Mesothelial cell of epicardium (in vitro differentiated cells): ENCODE data around the gene ADAMTS16. TPM values are rescaled to one million over a fixed set of nuclear protein-coding genes. Genes with fewer than 3 reads are reported as not detected.

Experiments used
- DNase-seq, 2 experiments: peaks; one replicate each; pipeline ENCODE4 v3.0.0; 2021; ENCODE audit warnings: low spot score in 2 of 2; ENCODE audit not compliant: unreplicated experiment in 2 of 2
- H3K27ac Mint-ChIP-seq: 2 replicates; pipeline ENCODE4 v1.8.0; 2021; ENCODE audit warnings: mixed read lengths
- H3K27me3 Mint-ChIP-seq: 2 replicates; pipeline ENCODE4 v1.8.0; 2021; ENCODE audit warnings: low read depth, mixed read lengths
- H3K36me3 Mint-ChIP-seq: 2 replicates; pipeline ENCODE4 v1.8.0; 2021; ENCODE audit warnings: mixed read lengths
- H3K4me1 Mint-ChIP-seq: 2 replicates; pipeline ENCODE4 v1.8.0; 2021; ENCODE audit warnings: mixed read lengths
- H3K4me3 Mint-ChIP-seq: 2 replicates; pipeline ENCODE4 v1.8.0; 2021; ENCODE audit warnings: mild to moderate bottlenecking, moderate library complexity, mixed read lengths
- H3K9me3 Mint-ChIP-seq: 2 replicates; pipeline ENCODE4 v1.8.0; 2021; ENCODE audit warnings: mixed read lengths
- CTCF ChIP-seq: fragments of 200-600 bp; sonication (generic); IDR thresholded peaks from one replicate; pipeline ENCODE4 v1.5.0; 2021; ENCODE audit warnings: antibody characterized with exemption; ENCODE audit not compliant: unreplicated experiment
- total RNA-seq: library from RNA; stranded (reverse); gene quantifications from 3 replicates; pipeline ENCODE4 v1.2.1, GENCODE V29; 2021

Gene ADAMTS16
- total RNA-seq, 1 donor from 2014 or later: 24.3 TPM

- Mint-ChIP-seq H3K27me3 (no peaks in the 10 kb centered on the region), H3K36me3 (peaks cover 21% of the 10 kb centered on the region), H3K4me3 (no peak overlapping the region), H3K4me1 (peaks cover 31% of the 10 kb centered on the region), H3K27ac (no peak overlapping the region), H3K9me3 (peaks cover 15% of the 10 kb centered on the region)
- no peak for DNase-seq
- TF ChIP-seq CTCF: no peak
Observed at GRCh38 chr5:5294429-5294828, 154.3 kb downstream of the ADAMTS16 start.

- H3K9me3 Mint-ChIP-seq: peaks cover 20% of the 10 kb centered on the region
- DNase-seq: no peak
- no peaks in the 10 kb centered on the region for H3K27me3 Mint-ChIP-seq
- no peak overlapping the region for H3K4me3 Mint-ChIP-seq
- H3K4me1 Mint-ChIP-seq: peaks cover 31% of the 10 kb centered on the region
- peaks cover 24% of the 10 kb centered on the region for H3K36me3 Mint-ChIP-seq
- TF ChIP-seq CTCF: no peak
- H3K27ac Mint-ChIP-seq: no peak overlapping the region
Observed at GRCh38 chr5:5295351-5295750, 155.2 kb downstream of the ADAMTS16 start.

GRCh38 chr5:5296051-5296450 is 155.9 kb downstream of the ADAMTS16 start:
- no peaks in the 10 kb centered on the region for H3K27me3 Mint-ChIP-seq

GRCh38 chr5:5297432-5298067 is 157.4 kb downstream of the ADAMTS16 start:
- H3K4me1 Mint-ChIP-seq: peaks cover 28% of the 10 kb centered on the region
- no peak overlapping the region for H3K4me3 Mint-ChIP-seq
- TF ChIP-seq CTCF: no peak
- H3K27ac Mint-ChIP-seq: peak overlapping the region; percentile 36
- H3K36me3 Mint-ChIP-seq: peaks cover 36% of the 10 kb centered on the region
- H3K9me3 Mint-ChIP-seq: peaks cover 32% of the 10 kb centered on the region
- no peak for DNase-seq
- H3K27me3 Mint-ChIP-seq: no peaks in the 10 kb centered on the region

More at GRCh38 chr5:5296051-5296450, 155.9 kb downstream of the ADAMTS16 start:
- no peak for TF ChIP-seq CTCF
- peaks cover 25% of the 10 kb centered on the region for H3K36me3 Mint-ChIP-seq
- H3K4me3 Mint-ChIP-seq: no peak overlapping the region
- DNase-seq: no peak
- peaks cover 28% of the 10 kb centered on the region for H3K4me1 Mint-ChIP-seq
- H3K9me3 Mint-ChIP-seq: peaks cover 21% of the 10 kb centered on the region
- no peak overlapping the region for H3K27ac Mint-ChIP-seq

GRCh38 chr5:5298068-5298633 is 158.0 kb downstream of the ADAMTS16 start:
- Mint-ChIP-seq H3K4me1 (peaks cover 28% of the 10 kb centered on the region), H3K36me3 (peaks cover 34% of the 10 kb centered on the region), H3K9me3 (peaks cover 35% of the 10 kb centered on the region), H3K27me3 (no peaks in the 10 kb centered on the region), H3K4me3 (no peak overlapping the region), H3K27ac (peak overlapping the region; percentile 36)
- TF ChIP-seq CTCF: no peak
- no peak for DNase-seq
